Posterior vena cava (tissue), 2 donors: ENCODE measurements around the gene KIF12. TPM values are rescaled to one million over a fixed set of nuclear protein-coding genes. Genes with fewer than 3 reads are reported as not detected.
"Not testable (repeated sequence)": the region's sequence is repeated elsewhere in the genome, so short reads cannot be mapped to it uniquely, and the experiment has no call there.

Experiments used
- DNase-seq: peaks from one replicate; pipeline ENCODE4 v3.0.0-alpha.2; 2020; ENCODE audit warnings: low spot score
- intact Hi-C, 2 donors: fragments of 100-400 bp; cut with DNase I; formaldehyde crosslinking; loops; one replicate each; pipeline versions ENCODE4 v1.14.1 to v1.14.2; 2022 to 2023
- long read RNA-seq, 2 donors: library from polyadenylated mRNA; unstranded; transcript quantifications; one replicate each; pipeline ENCODE4 v2.0.0, GENCODE V29; 2020 to 2021
- total RNA-seq, 2 donors: library from RNA; stranded (reverse); fragmentation: NEBNext Ultra II Directional; extraction: Animal tissue kit (Norgen Biotek cat#: 25700); gene quantifications; one replicate each; pipeline ENCODE4 v1.2.1, GENCODE V29; 2021
- donor health status: DM: yes; HTN: yes; CAD: no.
- donor health status: DM: yes; HTN: yes; CAD: no.

Gene KIF12
- total RNA-seq, result not detected
- long read RNA-seq, donor 1, result 0 reads
- long read RNA-seq, donor 2, result 0 reads

GRCh38 chr9:114098936-114099668 is at the start of gene KIF12:
KIF12 (minus strand) TSS chr9:114099292; CDS start chr9:114099276, 16 bp downstream.
- intact Hi-C loops, result no loop called here
- DNase-seq, result peak; percentile 49

- DNase-seq, result no peak
- intact Hi-C loops, result no loop called here
Measured at GRCh38 chr9:114146735-114147134, 47.6 kb upstream of the KIF12 start.

DNA sequence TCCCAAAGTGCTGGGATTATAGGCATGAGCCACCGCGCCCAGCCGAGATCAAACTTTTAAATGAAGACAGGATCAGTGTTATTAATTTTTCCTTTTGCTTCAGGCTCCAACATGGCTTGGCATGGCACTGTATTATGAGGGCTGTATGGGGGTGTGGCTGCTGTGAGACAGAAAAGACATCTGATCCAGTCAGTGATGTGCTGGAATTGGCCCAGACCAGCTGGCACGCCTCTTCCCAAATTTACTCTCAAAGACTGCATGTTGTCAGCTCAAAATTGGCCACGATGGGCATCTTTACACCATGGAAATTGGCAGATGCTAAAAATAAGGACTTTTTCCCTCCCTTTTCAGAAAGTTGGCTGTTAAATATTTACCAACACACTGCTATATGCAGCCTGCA is 44.1 kb upstream of the KIF12 start:
- DNase-seq, result no peak
- intact Hi-C loops, result no loop called here

DNA sequence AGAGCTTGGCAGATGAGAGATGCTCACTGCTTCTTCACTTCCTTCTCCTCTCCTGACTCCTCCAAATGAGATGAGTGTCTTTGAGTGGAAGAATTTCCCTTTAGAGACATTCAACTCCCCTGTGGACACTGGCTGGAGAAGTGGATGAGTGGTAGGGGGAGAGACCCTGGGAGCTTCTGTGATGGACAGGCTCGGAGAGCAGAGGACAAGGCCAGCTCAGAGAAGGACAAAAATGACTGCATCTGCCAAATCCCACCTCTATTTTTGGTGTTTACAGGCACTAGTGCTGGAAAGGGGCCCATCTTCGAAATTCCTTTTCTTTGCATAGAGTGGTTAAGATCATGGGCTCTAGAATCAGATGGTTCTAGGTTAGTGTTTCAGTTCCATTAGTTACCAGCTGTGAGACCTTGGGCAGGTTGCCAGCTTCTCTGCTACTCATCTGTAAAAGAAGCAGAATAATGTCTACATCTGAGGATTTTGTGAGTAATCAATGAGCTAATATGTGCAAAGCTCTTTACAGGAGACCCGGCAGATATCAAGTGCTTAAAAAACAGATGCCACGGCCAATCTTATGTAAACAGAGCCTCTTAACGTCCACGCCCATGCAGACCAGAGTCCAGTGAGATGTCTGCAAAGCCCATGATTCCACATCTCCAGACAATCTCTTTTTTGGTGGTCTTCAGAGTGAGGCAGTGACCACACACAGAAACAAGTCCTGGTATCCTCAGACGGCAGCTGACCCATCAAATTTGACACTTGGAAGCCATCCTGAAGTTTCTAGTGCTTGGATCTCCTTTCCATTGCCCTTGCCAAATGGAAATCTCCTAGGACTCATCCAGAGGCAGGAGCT is 42.7 kb upstream of the KIF12 start:
- DNase-seq, result no peak
- intact Hi-C loops, result no loop called here

DNA sequence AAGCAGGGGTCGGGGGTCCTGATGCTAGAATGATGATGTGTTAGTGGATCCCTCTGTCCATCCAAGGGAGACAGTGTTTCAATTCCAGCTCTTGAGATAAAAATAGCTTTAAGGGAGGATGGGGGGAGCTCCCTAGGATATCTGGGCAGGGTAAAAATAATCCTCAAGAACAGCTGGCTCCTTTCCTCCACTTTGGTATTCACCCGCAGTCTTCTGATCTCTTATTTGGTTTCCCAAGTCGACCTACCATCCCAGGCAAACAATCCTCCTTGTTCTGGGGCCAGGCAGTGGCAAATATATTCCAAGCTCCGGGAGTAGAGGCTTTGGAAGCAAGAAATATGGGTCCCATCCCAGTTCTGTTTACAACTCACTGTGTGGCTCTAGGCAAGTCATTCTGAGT is 41.8 kb upstream of the KIF12 start:
- intact Hi-C loops, result no loop called here
- DNase-seq, result no peak

- DNase-seq, result no peak
- intact Hi-C loops, result no loop called here
Measured at GRCh38 chr9:114140401-114140800, 41.3 kb upstream of the KIF12 start.

DNA sequence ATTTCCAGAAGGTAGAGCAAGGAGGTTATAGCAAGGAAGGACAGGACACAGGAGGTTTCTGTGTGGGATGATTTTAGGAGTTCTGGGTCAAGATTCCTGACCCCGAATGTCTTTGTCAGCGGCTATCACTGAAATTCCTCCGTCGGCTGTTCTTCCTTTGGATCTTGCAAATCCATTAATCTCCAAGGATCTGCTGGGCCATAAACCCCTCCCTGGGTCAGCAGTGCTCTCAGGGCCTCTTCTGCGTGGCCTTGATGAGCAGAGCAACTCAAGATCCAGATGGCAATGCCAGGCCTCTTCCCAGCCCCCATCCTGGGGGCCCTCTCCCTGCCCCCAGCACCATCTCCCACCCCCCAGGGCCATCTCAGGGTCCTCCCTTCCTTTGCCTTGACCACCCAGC is 40.0 kb upstream of the KIF12 start:
- DNase-seq, result no peak
- intact Hi-C loops, result no loop called here

- intact Hi-C loops, result no loop called here
- peak; percentile 92 for DNase-seq
Measured at GRCh38 chr9:114138552-114138971, 39.5 kb upstream of the KIF12 start.

- intact Hi-C loops, result no loop called here
- DNase-seq, result no peak
Measured at GRCh38 chr9:114137831-114138230, 38.7 kb upstream of the KIF12 start.

GRCh38 chr9:114134827-114135396 is 35.8 kb upstream of the KIF12 start:
- no peak for DNase-seq

GRCh38 chr9:114132550-114132918 is 33.4 kb upstream of the KIF12 start:
- DNase-seq, result no peak
- intact Hi-C loops, result no loop called here

More at GRCh38 chr9:114134827-114135396, 35.8 kb upstream of the KIF12 start:
- intact Hi-C loops, result no loop called here

- intact Hi-C loops, result no loop called here
- no peak for DNase-seq
Measured at GRCh38 chr9:114131808-114132549, 32.9 kb upstream of the KIF12 start.

DNA sequence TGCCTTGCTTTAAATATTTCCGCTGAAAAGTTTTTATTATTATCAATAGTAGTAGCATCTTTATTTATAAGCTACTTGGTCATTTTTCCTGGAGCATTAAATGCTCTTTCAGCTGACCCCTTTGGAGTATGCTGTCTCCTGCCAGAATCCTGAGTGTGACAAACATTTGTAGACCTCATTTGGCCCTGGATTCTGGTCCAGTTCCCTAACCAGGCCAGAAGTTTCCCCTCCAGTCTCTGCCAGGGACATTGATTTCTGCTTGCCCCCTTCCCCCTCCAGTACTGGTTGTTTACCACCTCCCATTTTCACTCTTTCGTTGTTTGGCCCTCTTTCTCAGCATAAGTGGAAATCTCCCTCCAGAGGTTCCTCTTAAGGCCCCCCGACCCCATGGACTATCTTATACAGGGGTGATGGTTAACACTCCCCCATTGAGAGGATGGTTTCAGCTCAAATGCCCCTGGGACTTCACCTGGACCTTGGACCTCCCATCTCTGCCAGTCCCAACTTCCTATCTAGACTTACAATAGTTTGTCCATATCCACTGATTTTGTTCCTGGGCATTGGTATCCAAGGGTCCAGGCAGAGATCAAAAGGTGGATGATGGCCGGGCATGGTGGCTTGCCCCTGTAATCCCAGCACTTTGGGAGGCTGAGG is 31.7 kb upstream of the KIF12 start:
- intact Hi-C loops, result no loop called here
- DNase-seq, result no peak

DNA sequence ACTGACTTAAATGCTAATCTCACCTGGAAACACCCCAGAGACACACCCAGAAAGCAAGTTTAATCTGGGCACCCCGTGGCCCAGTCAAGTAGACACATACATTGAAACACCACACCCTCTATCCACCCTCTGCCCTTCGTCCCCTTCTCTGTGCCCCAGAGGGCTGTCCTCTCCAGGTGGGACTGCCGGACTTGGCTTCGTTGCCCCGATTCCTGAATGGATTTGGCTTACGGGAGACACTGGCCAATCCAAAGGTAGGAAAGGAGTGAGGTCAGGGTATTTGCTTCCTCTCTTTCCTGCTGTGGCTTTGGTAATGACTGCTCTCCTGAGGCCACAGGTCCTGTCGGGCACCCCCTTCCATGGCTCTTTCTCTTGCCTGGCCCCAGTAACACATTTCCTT is 31.0 kb upstream of the KIF12 start:
- DNase-seq, result peak; percentile 6
- intact Hi-C loops, result no loop called here

DNA sequence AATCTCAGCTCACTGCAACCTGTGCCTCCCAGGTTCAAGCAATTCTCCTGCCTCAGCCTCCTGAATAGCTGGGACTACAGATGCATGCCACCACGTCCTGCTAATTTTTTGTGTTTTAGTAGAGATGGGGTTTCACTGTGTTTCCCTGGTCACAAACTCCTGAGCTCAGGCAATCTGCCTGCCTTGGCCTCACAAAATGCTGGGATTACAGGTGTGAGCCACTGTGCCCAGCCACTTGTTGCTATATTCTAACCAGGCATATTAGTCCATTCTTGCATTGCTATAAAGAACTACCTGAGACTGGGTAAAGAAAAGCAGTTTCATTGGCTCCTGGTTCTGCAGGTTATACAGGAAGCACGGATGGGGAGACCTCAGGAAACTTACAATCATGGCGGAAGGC is 29.7 kb upstream of the KIF12 start:
- intact Hi-C loops, DNase-seq: not testable (repeated sequence)

DNA sequence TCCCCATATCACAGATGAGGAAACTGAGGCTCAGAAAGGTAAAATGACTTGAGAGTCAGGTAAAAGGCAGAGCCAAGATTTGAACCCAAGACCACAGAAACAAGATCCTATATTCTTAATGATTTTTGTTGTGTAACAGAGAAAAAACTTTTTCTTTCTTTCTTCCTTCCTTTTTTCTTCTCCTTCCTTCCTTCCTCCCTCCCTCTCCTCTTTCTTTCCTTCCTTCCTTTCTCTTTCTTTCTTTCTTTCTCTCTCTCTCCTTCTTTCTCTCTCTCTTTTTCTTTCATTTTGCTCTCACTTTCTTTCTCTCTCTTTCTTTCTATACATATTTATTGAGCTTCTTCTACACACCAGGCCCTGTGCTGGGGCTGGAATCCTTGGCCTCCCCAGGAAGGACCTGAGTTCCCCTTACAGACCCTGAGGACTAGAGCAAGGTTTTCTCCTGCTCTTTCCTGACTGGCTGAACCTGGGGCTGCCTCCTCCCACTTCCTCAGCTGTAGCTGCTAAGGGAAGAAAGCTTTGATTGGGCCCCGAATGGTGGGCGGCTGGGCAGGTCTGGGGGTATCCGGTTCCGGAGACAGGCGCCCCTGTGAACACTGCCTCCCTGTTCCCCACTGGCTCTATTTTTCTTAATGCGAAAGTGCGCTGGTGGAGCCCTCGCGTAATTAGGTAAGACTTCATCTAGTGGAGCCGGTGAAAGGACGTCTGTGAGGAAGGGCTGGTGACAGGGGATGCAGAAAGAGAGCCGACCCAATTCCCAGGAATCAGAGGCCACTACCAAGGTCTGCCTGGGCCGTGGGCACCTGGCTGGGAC is 27.4 kb upstream of the KIF12 start:
- DNase-seq, result peak; percentile 63
- intact Hi-C loops, result no loop called here

- peak; percentile 47 for DNase-seq
- intact Hi-C loops, result no loop called here
Measured at GRCh38 chr9:114125476-114126013, 26.5 kb upstream of the KIF12 start.
